Astrocyte of the spinal cord (primary cell): Measurements from ENCODE around the gene GCLC.
"Not testable (repeated sequence)": the region's sequence is repeated elsewhere in the genome, so short reads cannot be mapped to it uniquely, and the experiment has no call there.

ENCODE experiments used
- DNase-seq: peaks from one replicate; pipeline ENCODE4 v3.0.0; 2011; ENCODE audit warnings: low read depth, low spot score
- H3K4me3 ChIP-seq: 2 replicates; pipeline ENCODE4 v1.5.1; 2011; ENCODE audit warnings: low read depth, mild to moderate bottlenecking, low read length, moderate library complexity
- CTCF ChIP-seq: IDR thresholded peaks from 2 replicates; pipeline ENCODE4 v1.5.1; 2012; ENCODE audit warnings: low read depth, mild to moderate bottlenecking, low read length, inconsistent platforms
- in situ Hi-C: cut with HindIII; loops from 2 replicates; pipeline ENCODE4 v1.10.0; 2017; ENCODE audit warnings: low sequenced_read_pairs

GCLC gene

GRCh38 chr6:53481323-53481722 is 63.6 kb downstream of the GCLC start:
- DNase-seq: no peak
- no peak overlapping the region for H3K4me3 ChIP-seq
- TF ChIP-seq CTCF: no peak
- in situ Hi-C loops: no loop called here

GRCh38 chr6:53480774-53481173 is 64.1 kb downstream of the GCLC start:
- in situ Hi-C loops, H3K4me3 ChIP-seq, DNase-seq: not testable (repeated sequence)

- DNase-seq: no peak
- no peak for TF ChIP-seq CTCF
- in situ Hi-C loops: no loop called here
- H3K4me3 ChIP-seq: no peak overlapping the region
These were observed 65.0 kb downstream of the GCLC start for GRCh38 chr6:53479871-53480270.

GRCh38 chr6:53476964-53477363 is 67.9 kb downstream of the GCLC start:
- in situ Hi-C loops: no loop called here
- DNase-seq: no peak
- no peak for TF ChIP-seq CTCF
- no peak overlapping the region for H3K4me3 ChIP-seq

- in situ Hi-C loops: no loop called here
- H3K4me3 ChIP-seq: no peak overlapping the region
- no peak for TF ChIP-seq CTCF
- no peak for DNase-seq
These were observed 70.9 kb downstream of the GCLC start for GRCh38 chr6:53474010-53474409.

GRCh38 chr6:53469163-53469562 is 75.7 kb downstream of the GCLC start:
- no peak for DNase-seq
- in situ Hi-C loops: no loop called here
- no peak overlapping the region for H3K4me3 ChIP-seq
- TF ChIP-seq CTCF: no peak

GRCh38 chr6:53466257-53466656 is 78.6 kb downstream of the GCLC start:
- no peak for DNase-seq
- H3K4me3 ChIP-seq: no peak overlapping the region
- TF ChIP-seq CTCF: no peak
- in situ Hi-C loops: no loop called here
